ENCODE results near the gene CDC34.

CDC34 gene

DNA sequence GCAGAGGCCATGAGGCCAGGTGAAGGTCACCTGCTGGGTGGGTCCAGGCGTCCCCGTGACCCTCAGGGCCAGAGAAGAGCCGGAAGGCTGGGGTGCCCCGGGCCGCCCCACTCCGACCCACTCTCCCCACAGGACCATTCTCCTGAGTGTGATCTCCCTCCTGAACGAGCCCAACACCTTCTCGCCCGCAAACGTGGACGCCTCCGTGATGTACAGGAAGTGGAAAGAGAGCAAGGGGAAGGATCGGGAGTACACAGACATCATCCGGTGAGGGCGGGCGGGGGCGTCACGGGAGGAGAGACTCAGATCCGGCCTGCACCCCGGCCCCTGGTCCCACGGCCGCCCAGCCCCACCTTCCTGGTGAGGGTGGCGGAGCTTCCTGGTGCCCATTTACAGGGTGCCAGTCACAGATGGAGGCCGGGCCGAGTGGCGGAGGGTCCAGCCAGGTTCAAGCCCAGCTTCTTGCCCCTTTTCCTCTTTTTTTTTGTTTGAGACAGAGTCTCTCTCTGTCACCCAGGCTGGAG lies 5.4 kb downstream of the CDC34 start:
- H3K4me3 ChIP-seq (ENCODE audit: low read depth, low read length), result no peak overlapping the region
- DNase-seq (ENCODE audit: low read depth), result no peak

DNA sequence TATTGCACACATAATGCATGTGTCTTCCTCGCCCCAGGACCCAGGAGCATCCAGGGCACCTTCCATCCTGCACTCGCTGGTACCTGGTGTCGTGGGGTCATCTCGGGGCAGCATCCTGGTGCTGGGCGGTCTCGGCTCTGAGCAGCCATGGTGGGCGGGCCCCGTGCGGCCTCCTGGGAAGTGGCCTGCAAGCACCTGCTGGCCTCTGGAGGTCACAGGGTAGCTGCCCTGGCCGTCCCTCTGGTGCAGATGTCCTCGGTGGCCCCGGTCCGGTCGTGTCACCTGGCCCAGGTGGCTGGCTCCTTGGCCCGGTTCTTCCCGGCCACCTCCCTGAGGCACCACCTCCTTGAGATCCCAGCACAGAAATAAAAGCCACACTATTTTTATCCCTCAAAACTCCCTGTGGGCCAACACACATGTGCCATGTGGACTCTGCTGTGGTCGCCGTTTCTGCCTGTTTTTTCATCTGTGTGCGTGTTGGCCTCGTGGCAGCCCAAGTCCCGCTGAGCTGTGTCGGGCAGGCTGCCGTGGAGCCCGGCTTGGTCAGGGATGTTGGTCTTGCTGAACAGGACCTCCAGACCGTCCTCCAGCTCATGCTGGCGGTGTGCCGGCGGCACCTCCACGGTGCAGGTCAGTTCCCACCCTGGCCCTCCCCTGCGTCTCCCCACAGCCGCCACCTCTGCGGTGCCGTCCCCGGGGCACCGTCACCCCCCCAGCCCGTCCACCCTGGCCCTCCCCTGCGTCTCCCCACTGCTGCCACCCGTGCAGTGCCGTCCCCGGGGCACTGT lies 7.3 kb downstream of the CDC34 start:
- no peak overlapping the region for H3K4me3 ChIP-seq (ENCODE audit: low read depth, low read length)
- DNase-seq (ENCODE audit: low read depth), result no peak

- no peak overlapping the region for H3K4me3 ChIP-seq (ENCODE audit: low read depth, low read length)
- DNase-seq (ENCODE audit: low read depth), result no peak
Measured at GRCh38 chr19:539429-540030, 8.0 kb downstream of the CDC34 start.

GRCh38 chr19:540867-541637 lies 9.5 kb downstream of the CDC34 start:
- no peak overlapping the region for H3K4me3 ChIP-seq (ENCODE audit: low read depth, low read length)
- no peak for DNase-seq (ENCODE audit: low read depth)

- no peak for DNase-seq (ENCODE audit: low read depth)
- no peak overlapping the region for H3K4me3 ChIP-seq (ENCODE audit: low read depth, low read length)
Measured at GRCh38 chr19:541699-542098, 10.1 kb downstream of the CDC34 start.

DNA sequence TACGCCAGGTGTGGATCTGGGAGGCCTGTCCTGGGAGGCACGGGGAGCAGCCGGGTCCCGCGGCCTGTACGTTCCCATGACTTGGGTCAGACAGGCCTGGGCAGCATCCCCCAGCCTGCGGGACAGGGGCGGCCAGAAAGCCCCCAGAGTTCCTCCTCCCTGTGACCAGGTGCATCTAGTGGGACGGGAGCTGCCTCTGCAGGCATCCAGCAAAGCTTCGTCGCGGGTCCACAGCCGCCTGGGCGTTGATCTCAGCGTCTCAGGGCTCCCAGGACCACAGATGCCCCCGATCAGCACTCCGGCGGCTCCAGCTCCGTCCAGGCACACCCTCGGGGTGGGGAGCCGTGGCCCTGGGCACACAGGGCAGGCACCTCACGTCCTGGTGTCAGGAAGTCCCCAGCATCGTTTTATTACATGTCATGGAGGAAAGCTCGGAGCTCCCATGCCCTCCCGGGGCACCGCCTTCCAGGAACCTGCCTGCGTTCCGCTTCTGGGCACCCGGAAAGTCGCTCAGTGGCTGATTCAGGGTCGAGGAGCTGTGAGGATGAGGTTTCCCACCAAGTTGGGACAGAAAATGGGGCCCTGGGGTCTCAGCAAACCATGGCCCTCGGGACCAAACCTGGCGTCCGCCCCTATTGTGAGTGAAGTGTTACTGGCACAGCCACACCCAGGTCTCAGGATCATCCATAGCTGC lies 10.8 kb downstream of the CDC34 start:
- no peak overlapping the region for H3K4me3 ChIP-seq (ENCODE audit: low read depth, low read length)
- no peak for DNase-seq (ENCODE audit: low read depth)

DNA sequence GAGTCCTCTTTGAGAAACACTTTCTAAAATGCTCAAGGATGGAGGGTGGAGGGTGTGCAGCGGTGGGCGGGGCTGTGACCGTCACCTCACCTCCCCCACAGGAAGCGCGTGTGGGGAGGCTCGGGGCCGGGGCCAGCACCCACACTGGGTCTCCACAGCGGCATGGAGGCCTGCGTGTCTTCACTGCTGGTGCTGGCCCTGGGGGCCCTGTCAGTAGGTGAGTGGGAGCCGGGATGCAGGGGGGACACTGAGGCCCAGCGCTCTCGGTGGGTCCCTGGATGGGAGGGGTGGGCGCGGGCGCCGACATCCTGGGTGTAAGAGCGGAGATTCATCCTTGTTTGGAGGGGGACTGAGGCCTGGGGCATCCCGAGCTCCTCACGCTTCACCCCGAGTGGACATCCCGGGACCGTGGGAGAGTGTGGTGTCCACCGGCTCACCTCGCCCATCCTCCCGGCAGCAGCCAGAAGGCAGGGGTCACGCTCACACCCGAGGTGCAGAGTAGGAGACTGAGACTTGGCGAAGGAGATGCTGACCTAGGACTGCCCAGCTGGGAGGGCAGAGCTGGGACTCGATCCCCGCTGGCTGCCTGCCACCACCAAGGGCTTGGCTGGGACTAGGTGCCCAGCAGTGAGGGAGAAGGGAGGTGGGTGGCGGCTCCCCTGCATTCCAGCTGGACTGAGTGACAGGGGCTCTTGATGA lies 12.5 kb downstream of the CDC34 start, which contains the start of gene GZMM:
TSS of gene GZMM (plus strand) at position 144 of the 699 bp plus-strand sequence. CDS start at position 163, 19 bp downstream.
- DNase-seq (ENCODE audit: low read depth), result no peak
- H3K4me3 ChIP-seq (ENCODE audit: low read depth, low read length), result no peak within 1 kb of the TSS

GRCh38 chr19:547117-547516 lies 15.6 kb downstream of the CDC34 start:
- DNase-seq (ENCODE audit: low read depth), result no peak
- H3K4me3 ChIP-seq (ENCODE audit: low read depth, low read length), result no peak overlapping the region

- no peak overlapping the region for H3K4me3 ChIP-seq (ENCODE audit: low read depth, low read length)
- DNase-seq (ENCODE audit: low read depth), result no peak
Measured at GRCh38 chr19:547836-548720, 16.5 kb downstream of the CDC34 start.

GRCh38 chr19:548886-549830 lies 17.6 kb downstream of the CDC34 start:
- H3K4me3 ChIP-seq (ENCODE audit: low read depth, low read length), result no peak overlapping the region
- DNase-seq (ENCODE audit: low read depth), result no peak

DNA sequence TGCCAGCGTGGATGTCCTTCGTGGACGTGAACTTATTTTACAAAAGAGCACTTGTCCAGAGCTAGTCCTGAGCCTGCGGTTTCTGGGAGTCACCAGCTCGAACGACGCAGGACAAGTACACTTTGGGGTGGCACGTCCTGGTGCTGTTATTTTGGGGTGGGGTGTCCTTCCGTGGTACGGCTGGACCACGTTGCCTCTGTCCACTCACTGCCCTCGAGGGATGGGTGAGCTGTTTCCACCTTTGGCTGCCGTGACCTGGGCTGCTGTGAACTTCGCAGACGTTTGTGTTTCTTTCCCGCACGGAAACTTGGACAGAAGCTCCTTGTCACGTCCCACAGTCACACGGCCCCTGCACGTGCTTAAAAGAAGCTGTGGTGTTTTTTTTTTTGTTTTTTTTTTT lies 23.3 kb downstream of the CDC34 start:
- H3K4me3 ChIP-seq (ENCODE audit: low read depth, low read length), result no peak overlapping the region
- DNase-seq (ENCODE audit: low read depth), result no peak

- H3K4me3 ChIP-seq (ENCODE audit: low read depth, low read length), result no peak overlapping the region
Measured at GRCh38 chr19:555474-555808, 23.9 kb downstream of the CDC34 start.

DNA sequence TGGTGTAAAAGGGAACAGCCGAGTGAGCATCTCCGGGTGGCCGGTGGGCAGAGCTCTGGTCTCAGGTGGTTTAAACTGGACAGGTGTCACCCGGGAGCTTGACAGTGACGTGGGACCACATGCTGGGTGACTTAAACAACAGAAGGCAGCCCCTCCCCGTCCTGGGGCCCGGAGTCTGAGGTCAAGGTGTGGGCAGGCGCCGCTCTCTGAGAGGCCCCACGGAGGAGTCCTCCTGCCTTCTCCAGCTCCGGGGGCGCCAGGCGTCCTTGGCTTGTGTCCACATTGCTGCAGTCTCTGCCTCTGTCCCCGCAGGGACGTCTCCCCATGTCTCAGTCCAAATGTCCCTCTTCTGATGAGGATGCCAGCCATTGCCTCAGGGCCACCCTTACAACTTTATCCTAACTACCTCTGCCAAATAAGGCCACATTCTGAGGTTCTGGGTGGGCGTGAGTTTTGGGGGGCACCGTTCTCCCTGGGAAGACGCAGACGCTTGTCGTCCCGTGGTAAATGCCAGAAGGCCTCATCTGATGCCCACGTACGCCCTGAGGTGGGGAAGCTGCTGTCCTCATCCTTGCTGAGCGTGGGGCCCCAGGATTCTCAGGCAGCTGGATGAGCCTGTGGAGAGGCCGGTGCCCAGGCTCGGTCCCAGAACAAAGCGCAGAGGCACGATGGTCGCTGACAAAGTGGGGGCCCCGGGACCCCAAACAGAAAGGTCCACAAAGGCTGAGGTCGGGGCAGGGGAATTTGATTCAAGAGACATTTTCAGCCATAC lies 25.2 kb downstream of the CDC34 start:
- no peak overlapping the region for H3K4me3 ChIP-seq (ENCODE audit: low read depth, low read length)
- no peak for DNase-seq (ENCODE audit: low read depth)

More at GRCh38 chr19:555474-555808, 23.9 kb downstream of the CDC34 start:
- DNase-seq (ENCODE audit: low read depth), result no peak

DNA sequence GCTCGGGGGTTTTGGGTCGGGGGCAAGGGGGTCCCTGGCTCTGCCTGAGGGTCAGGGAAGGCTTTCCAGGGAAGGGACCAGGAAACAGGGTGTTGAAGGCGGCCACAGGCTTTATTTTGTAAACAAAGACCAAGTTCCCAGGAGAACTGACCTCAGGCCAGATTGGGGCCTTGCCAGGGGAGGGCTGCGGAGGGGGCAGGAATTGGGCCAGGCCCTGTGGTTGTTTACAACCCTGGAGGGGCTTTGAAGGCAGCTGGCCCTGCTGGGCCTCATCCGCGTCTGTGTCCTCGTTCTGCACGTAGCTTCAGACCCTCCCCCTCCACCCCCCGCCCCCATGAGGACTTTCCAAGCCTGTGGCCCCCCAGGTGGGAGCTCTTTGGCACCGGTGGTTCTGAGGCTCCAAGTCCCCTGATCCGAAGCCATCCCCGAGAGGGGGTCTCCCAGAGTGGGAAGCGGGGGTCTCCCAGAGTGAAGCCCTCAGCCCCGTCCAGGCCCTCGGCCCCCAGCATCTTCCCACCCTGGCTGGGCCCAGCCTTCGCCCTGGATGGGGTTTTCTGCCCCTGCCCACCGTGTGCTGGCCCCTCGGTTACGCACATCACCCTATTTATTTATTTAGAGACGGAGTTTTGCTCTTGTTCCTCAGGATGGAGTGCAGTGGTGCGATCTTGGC lies 27.3 kb downstream of the CDC34 start:
- DNase-seq (ENCODE audit: low read depth), result no peak
- H3K4me3 ChIP-seq (ENCODE audit: low read depth, low read length), result no peak overlapping the region

GRCh38 chr19:560121-560520 lies 28.6 kb downstream of the CDC34 start:
- no peak for DNase-seq (ENCODE audit: low read depth)
- H3K4me3 ChIP-seq (ENCODE audit: low read depth, low read length), result no peak overlapping the region

DNA sequence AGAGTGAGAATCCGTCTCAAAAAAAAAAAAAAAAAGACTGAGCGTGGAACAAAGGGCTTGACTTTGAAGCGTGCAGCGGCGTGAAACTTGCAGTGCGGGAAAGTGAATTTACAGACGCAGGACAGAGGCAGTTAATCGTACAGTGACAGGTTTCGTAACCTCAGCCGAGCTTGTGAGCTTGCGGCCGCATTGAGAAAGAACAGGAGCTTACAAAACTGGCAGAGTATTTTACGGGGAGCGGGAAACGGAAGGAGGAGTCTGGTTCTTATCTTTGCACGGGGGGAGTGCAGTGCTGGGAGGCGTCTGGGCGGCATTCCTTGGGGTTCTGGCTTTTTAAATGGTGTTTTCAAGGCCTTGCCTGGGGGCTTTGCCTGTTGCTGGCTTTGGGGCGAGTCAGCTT lies 34.8 kb downstream of the CDC34 start:
- H3K4me3 ChIP-seq (ENCODE audit: low read depth, low read length), result no peak overlapping the region
- no peak for DNase-seq (ENCODE audit: low read depth)

Data from skeletal muscle cell (primary cell).